Measurements from ENCODE around the gene KIF26A.
A peak's percentile ranks its signal among the peaks of the same experiment; 100 is the strongest.

KIF26A gene

GRCh38 chr14:104143521-104144452 is 5.4 kb downstream of the KIF26A start:
- no peak for DNase-seq
- TF ChIP-seq GATA1 (IDR thresholded peaks at IDR 0.05; ENCODE audit: low read depth, low read length), result no peak

- TF ChIP-seq POLR2A (IDR thresholded peaks at IDR 0.05; ENCODE audit: low read length), result no peak
- no peak for TF ChIP-seq GATA1 (IDR thresholded peaks at IDR 0.05; ENCODE audit: low read depth, low read length)
- DNase-seq, result no peak
These were observed 6.0 kb downstream of the KIF26A start for GRCh38 chr14:104144453-104144790.

GRCh38 chr14:104144911-104145825 is 6.8 kb downstream of the KIF26A start:
- TF ChIP-seq GATA1 (IDR thresholded peaks at IDR 0.05; ENCODE audit: low read depth, low read length) (no peak), POLR2A (IDR thresholded peaks at IDR 0.05; ENCODE audit: low read length) (no peak)
- DNase-seq, result no peak

- no peak for DNase-seq
- TF ChIP-seq GATA1 (IDR thresholded peaks at IDR 0.05; ENCODE audit: low read depth, low read length) (no peak), POLR2A (IDR thresholded peaks at IDR 0.05; ENCODE audit: low read length) (no peak)
These were observed 7.6 kb downstream of the KIF26A start for GRCh38 chr14:104145826-104146601.

- no peak for DNase-seq
- TF ChIP-seq GATA1 (IDR thresholded peaks at IDR 0.05; ENCODE audit: low read depth, low read length), result no peak
These were observed 8.4 kb downstream of the KIF26A start for GRCh38 chr14:104146651-104147345.

GRCh38 chr14:104147346-104148125 is 9.1 kb downstream of the KIF26A start:
- no peak for TF ChIP-seq GATA1 (IDR thresholded peaks at IDR 0.05; ENCODE audit: low read depth, low read length)
- TF ChIP-seq POLR2A (IDR thresholded peaks at IDR 0.05; ENCODE audit: low read length), result no peak
- DNase-seq, result no peak

- DNase-seq, result no peak
- no peak for TF ChIP-seq GATA1 (IDR thresholded peaks at IDR 0.05; ENCODE audit: low read depth, low read length)
- TF ChIP-seq POLR2A (IDR thresholded peaks at IDR 0.05; ENCODE audit: low read length), result no peak
These were observed 10.3 kb downstream of the KIF26A start for GRCh38 chr14:104148433-104149277.

- TF ChIP-seq POLR2A (IDR thresholded peaks at IDR 0.05; ENCODE audit: low read length), result no peak
- no peak for TF ChIP-seq GATA1 (IDR thresholded peaks at IDR 0.05; ENCODE audit: low read depth, low read length)
- DNase-seq, result no peak
These were observed 10.8 kb downstream of the KIF26A start for GRCh38 chr14:104149278-104149595.

GRCh38 chr14:104149617-104150135 is 11.3 kb downstream of the KIF26A start:
- TF ChIP-seq GATA1 (IDR thresholded peaks at IDR 0.05; ENCODE audit: low read depth, low read length) (no peak), POLR2A (IDR thresholded peaks at IDR 0.05; ENCODE audit: low read length) (no peak)
- peak; percentile 40 to 56 for DNase-seq

- TF ChIP-seq POLR2A (IDR thresholded peaks at IDR 0.05; ENCODE audit: low read length) (no peak), GATA1 (IDR thresholded peaks at IDR 0.05; ENCODE audit: low read depth, low read length) (no peak)
- peak; percentile 81 to 82 for DNase-seq
These were observed 12.0 kb downstream of the KIF26A start for GRCh38 chr14:104150136-104151025.

GRCh38 chr14:104151026-104151381 is 12.6 kb downstream of the KIF26A start:
- TF ChIP-seq POLR2A (IDR thresholded peaks at IDR 0.05; ENCODE audit: low read length) (no peak), GATA1 (IDR thresholded peaks at IDR 0.05; ENCODE audit: low read depth, low read length) (no peak)
- DNase-seq, result no peak
